Prostate gland (tissue), 2 donors: ENCODE measurements around the gene PTPRH.

ENCODE experiments used
- CTCF ChIP-seq, 4 experiments: fragments of 200-600 bp in 2 of 4; fragments of 450-650 bp in 2 of 4; sonication (generic) in 2 of 4; IDR thresholded peaks; 1 replicate in 3 of 4; 2 replicates in 1 of 4; pipeline ENCODE4 v1.5.1; 2016 to 2019; ENCODE audit warnings: antibody characterized with exemption in 4 of 4, mild to moderate bottlenecking in 2 of 4, moderate library complexity in 2 of 4
- POLR2A ChIP-seq: fragments of 450-650 bp; IDR thresholded peaks from one replicate; pipeline ENCODE4 v1.6.1; 2016; ENCODE audit warnings: antibody characterized with exemption, mild to moderate bottlenecking
- POLR2AphosphoS5 ChIP-seq: sonication (generic); formaldehyde crosslinking; IDR thresholded peaks from one replicate; pipeline ENCODE4 v1.6.1; 2017; ENCODE audit warnings: antibody characterized with exemption

GRCh38 chr19:55134736-55135135, 74.6 kb downstream of the PTPRH start:
- no peak for TF ChIP-seq CTCF (IDR thresholded peaks at IDR 0.05)
- no peak for TF ChIP-seq POLR2AphosphoS5
- TF ChIP-seq POLR2A = no peak
